Vagina (tissue), 2 donors: ENCODE data around the gene KCNN3.

ENCODE experiments used
- POLR2A ChIP-seq, 2 donors: fragments of 450-650 bp; IDR thresholded peaks; one replicate each; pipeline ENCODE4 v1.6.1; 2017; ENCODE audit warnings: antibody characterized with exemption in 2 of 2, mild to moderate bottlenecking in 2 of 2, moderate library complexity in 2 of 2
- POLR2AphosphoS5 ChIP-seq, 2 donors: sonication (generic); formaldehyde crosslinking; IDR thresholded peaks; one replicate each; pipeline ENCODE4 v1.9.0; 2017; ENCODE audit warnings: antibody characterized with exemption in 2 of 2, mild to moderate bottlenecking in 2 of 2, low read depth in 1 of 2; ENCODE audit not compliant: insufficient read depth in 1 of 2
- TF ChIP-seq, protein P1 (sequence below), 3 experiments: fragments of 450-650 bp in 2 of 3; fragments of 200-600 bp in 1 of 3; sonication (generic) in 1 of 3; IDR thresholded peaks; one replicate each; pipeline ENCODE4 v1.5.1; 2017 to 2019; ENCODE audit warnings: antibody characterized with exemption in 3 of 3, mild to moderate bottlenecking in 2 of 3, moderate library complexity in 2 of 3

- TF ChIP-seq POLR2AphosphoS5 (IDR thresholded peaks at IDR 0.05; ENCODE audit: insufficient read depth in 1 of 2, low read depth in 1 of 2), result no peak
- no peak for TF ChIP-seq POLR2A (IDR thresholded peaks at IDR 0.05)
- TF ChIP-seq, protein P1, sequence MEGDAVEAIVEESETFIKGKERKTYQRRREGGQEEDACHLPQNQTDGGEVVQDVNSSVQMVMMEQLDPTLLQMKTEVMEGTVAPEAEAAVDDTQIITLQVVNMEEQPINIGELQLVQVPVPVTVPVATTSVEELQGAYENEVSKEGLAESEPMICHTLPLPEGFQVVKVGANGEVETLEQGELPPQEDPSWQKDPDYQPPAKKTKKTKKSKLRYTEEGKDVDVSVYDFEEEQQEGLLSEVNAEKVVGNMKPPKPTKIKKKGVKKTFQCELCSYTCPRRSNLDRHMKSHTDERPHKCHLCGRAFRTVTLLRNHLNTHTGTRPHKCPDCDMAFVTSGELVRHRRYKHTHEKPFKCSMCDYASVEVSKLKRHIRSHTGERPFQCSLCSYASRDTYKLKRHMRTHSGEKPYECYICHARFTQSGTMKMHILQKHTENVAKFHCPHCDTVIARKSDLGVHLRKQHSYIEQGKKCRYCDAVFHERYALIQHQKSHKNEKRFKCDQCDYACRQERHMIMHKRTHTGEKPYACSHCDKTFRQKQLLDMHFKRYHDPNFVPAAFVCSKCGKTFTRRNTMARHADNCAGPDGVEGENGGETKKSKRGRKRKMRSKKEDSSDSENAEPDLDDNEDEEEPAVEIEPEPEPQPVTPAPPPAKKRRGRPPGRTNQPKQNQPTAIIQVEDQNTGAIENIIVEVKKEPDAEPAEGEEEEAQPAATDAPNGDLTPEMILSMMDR (IDR thresholded peaks at IDR 0.05), result no peak
Observed at GRCh38 chr1:154744352-154745035, 125.6 kb downstream of the KCNN3 start.
